CD4-positive, alpha-beta T cell treated with Interleukin-15 for 4 hours (primary cell): ENCODE results near the gene DGCR6L.
A peak's percentile ranks its signal among the peaks of the same experiment; 100 is the strongest.
"Not testable (repeated sequence)": the region's sequence is repeated elsewhere in the genome, so short reads cannot be mapped to it uniquely, and the experiment has no call there.

Experiments used
- DNase-seq: peaks from one replicate; pipeline ENCODE4 v3.0.0-alpha.2; 2020; ENCODE audit warnings: low spot score

Gene DGCR6L

DNA sequence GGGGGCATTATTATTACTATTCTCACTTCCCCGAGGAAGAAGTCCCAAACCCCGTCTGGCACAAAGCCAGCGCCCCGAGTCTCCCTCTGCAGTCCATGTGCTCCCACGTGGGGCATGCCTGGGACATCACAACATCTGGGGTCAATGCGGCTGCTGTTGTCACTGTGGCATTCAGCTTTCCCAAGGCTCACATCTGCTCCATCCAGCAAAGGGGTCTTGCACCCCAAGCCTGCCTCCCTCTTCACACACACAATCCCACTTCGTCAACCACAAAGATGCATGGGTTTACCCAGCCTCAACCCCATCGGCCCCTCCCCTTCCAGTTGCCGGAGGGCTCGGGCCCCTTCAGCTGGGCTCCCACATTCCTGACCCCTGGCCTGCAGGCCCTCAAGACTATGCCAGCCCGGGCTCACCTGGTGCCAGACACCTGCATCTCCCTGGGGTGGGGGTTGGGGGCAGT lies 28.2 kb downstream of the DGCR6L start:
- no peak for DNase-seq

- no peak for DNase-seq
Observed at GRCh38 chr22:20291249-20291586, 28.6 kb downstream of the DGCR6L start.

- DNase-seq: no peak
Observed at GRCh38 chr22:20290578-20291248, 29.1 kb downstream of the DGCR6L start.

DNA sequence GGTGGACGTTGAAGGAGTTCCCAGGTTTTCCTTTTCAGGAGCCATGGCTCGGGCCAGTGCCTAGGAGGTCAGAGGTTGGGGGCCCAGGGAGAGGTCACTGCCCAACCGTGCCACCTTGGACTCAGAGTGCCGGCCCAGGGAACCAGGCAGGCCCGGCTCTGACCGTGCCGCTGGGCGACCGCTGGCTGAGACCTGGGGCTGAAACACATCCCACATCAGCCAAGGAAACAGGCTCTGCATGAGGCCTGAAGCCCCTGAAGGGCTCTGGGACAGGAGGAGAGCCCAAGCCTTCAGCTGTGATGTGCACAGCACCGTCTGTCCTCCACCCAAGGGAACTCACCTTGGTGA lies 29.8 kb downstream of the DGCR6L start:
- no peak for DNase-seq

DNA sequence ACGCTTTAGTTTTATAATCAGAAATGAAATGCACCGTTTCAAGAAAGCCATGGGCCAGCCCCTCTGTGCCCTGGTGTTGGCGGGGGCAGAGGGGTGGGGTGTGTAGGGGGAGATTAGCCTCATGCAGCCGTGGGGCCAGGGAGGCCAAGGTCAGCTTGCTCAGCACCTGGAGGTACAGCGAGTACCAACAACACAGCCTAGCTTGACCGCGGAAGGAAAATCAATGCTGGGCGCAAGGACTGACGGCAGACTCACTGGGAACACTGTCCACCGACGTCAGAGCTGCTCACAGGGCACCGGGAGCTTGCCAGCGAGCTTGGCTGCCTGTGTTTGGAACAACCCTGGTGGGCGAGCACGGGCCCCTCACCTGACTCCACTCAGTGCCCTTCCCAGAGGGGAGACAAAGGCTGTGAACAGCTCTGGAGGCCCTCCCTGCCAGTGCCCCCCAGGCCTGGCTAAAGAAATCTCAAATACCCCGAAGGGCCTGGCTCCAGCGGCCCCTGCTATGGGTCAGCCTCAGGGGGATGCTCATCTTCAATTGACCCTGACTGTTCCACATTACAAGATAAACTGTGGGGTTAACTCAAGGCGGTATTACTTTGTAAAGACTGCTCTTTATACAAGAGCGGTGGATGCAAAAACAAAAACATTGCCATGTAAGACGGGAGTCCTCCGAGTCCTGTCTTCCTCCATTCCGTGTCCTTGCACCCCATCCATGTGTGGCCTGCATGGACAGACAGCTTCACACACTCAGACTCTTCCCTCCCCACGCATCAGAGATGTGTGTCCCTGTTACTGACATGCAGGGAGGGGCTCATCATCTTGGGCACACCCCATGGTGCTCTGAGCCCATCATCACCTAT lies 30.4 kb downstream of the DGCR6L start:
- DNase-seq: not testable (repeated sequence)

DNA sequence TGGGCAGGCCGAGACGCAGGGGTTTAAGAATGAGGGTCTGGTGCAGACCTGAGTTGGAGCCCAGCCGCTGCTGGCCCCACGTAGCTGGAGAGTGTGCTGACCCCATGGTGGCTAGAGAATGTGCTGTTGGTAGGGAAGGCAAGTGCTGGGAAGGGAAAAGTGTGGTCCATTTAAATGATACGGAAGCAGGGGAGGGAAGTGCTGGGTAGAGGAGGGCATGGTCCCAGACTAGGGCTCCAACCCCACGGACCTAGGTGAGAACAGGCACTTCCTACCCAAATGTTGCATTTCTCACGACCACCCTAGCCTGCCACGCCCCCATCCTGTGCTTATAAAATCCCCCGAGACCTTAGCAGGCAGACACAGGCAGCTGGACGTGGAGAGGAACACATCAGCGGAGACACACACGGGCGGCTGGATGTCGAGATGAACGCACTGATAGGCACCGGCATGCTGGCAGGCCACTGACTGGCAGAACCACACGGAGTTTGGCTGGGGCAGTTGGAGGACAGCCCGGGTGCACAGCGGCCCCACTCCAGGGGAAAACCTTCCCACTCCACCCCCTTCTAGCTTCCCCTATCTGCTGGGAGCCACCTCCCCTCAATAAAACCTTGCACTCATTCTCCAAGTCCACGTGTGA lies 33.0 kb downstream of the DGCR6L start:
- not testable (repeated sequence) for DNase-seq

DNA sequence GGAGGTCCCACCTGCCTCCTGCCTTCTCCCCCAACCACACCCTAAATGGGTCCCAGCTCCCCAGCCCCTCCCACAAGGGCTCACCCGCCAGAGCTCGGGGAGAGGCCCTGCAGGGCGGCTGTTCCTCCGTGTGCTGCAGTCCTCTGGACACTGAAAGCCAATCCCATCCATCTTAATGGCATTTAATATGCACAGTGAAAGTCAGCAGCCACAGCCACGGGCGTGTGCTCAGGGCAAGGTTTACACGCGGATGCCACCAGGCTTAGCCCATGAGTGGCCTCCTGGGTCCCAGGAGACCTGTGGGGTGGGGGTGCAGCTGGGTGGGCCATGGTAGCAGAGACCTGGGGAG lies 33.6 kb downstream of the DGCR6L start:
- not testable (repeated sequence) for DNase-seq

DNA sequence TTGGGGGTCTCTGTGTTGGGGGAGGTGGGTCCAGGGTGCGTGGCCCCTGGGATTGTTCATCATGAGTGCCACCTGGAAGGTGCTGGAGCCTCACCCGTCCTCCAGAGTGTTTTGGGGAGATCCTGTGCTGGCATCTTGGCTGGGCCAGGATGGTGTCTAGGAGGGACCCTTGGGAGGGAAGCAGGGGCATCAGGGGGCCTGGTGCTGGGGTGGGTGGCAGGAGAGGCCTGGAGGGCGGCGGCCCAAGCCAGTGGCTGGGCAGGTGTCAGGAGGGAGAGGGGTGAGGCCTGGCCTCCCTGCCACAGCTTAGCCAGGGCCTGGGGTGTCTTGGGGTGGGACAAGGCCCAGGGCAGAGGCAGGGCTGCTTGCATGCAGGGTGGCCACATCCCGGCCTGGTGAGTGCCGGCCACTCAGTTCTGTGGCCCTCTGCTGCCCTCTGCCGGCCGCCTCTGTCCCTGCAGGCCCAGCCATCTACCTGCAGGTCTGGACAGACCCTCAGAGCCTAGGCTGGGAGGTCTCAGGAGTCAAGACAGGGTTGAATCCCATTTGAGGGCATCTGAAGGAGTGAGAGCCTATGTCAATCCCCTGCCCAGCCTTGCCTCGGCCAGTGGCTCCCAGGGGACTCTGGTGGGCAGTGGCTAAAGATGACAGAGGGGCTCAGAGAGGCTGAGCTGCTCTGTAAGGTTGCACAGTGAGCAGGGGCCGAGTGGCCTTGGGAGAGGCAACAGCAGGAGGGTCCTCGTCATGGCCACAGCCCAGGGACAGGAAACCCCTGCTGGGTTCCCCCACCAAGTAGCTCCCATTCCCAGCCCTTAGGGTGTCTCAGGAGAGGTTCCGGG lies 34.2 kb downstream of the DGCR6L start:
- DNase-seq: peak; percentile 67

DNA sequence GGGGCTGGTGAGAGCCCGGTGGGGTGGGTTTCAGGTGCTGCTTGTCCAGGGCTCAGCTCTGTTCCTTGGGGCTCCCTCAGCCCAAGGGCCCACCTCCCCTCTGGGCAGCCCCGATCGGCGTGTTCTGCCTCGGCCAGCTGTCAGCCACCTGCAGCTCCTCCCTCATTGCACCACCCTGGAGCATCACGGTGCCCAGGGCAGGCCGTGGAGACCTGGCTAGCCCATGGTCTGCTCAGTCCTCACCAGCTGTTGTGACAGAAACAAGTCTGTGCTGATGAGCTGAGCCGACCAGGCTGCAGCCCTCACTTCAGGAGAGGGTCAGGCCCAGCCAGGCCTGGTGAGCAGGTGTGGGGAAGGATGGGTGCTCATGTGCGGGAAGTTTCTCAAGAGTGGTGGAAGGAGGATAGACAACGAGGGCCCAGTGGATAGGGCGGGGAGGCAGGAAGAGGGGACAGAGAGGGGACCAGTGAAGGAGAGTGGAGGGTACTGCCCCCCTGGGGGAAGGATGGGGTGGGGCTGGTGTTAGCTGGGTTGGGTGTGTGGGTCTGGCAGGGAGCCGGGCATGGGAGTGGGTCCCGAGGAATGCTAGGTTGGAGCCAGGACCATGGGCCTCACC lies 35.3 kb downstream of the DGCR6L start:
- DNase-seq: no peak

- no peak for DNase-seq
Observed at GRCh38 chr22:20283674-20284066, 36.2 kb downstream of the DGCR6L start.

DNA sequence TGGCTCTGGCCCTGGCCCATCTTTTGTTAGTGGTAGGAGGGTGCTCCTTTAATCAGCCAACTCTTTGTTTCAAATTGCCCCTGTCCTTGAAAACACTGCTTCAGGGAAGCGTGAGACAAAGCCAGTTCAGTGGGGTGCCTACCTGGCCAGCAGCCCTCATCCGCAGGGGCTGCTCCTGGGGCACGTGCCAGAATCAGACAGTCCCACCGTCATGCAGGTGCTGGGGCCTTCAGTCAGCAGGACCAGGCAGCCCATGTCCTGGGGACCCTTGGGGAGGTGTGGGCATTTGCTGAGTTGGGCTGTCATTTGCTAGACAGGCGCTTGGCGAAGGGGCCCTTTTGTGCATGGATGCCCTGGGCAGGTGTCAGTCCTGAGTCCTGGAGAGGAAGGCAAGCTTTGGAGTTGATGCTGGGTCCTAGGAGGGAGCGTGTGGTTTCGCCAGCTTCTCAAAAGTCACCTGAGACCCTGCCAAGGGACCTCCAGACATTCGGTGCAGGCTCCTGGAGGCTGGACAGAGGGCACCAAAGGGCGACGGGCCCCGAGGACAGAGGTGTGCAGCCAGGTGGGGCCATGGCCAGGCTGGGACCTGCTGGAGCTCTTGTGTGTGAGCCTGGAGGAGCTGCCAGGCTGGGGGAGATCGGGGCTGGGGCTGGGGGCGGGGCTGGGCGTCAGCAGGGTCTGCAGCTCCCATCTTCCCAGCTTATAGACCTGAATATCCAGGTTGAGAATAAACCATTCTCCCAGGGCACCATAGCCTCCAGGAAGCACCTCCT lies 36.8 kb downstream of the DGCR6L start:
- DNase-seq: no peak

GRCh38 chr22:20281891-20282290 lies 38.0 kb downstream of the DGCR6L start:
- no peak for DNase-seq

DNA sequence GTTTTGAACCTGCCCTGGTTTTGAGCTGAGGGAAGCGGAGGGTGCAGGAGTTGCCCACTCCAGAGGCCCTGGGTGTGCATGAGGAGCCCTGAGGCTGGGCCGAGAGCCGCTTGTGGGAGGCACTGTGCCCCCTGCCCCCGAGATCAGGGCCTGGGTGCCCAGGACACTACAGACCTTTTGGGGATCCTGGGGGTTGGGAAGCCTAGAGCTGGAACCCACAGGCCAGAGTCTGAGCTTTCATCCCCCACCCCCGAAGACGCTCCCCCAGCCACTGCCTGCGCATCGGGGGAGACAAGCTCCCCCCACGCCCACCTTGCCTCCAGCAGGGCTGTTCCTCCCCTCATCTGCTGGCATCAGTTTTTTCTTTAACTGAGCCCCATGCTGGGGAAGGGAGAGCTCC lies 38.4 kb downstream of the DGCR6L start:
- DNase-seq: not testable (repeated sequence)

DNA sequence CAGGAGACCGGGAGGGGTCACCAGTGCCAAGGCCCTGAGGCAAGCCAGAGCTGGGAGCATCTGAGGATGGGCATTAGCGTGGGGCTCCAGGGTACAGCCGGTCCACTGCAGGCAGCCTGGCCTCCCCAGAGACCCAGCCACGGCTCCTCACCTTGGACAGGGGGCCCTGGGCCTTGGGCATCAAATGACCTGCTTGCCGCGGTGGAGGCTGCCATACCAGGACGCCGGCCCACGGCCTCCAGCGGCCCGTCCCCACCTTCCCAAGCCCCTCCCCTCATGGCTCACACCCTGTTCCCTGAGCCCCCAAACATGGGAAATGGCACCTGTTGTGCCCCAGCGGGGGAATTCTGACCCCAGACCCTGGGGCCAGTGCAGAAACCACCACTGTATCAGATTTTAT lies 39.0 kb downstream of the DGCR6L start:
- DNase-seq: no peak

DNA sequence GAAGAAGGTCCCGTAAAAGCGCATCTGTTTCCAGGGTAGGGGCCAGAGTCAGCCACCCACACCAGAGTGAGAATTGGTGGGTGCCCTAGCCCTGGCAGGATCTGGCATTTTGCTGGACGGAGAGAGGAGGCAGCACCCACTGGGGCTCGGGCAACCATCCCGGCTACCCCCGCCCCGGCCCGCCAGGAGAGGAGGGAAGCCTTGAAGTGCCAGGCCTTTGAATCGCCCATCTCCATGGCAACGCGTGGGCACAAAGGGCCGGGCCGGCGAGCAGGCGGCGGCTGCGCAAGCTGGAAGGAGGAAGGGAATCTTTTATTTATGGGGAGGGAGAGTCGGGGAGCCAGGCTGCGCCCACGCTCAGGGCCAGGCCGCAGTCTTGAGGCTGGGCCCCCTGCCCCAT lies 39.7 kb downstream of the DGCR6L start:
- not testable (repeated sequence) for DNase-seq

- no peak for DNase-seq
Observed at GRCh38 chr22:20279662-20280134, 40.2 kb downstream of the DGCR6L start.

DNA sequence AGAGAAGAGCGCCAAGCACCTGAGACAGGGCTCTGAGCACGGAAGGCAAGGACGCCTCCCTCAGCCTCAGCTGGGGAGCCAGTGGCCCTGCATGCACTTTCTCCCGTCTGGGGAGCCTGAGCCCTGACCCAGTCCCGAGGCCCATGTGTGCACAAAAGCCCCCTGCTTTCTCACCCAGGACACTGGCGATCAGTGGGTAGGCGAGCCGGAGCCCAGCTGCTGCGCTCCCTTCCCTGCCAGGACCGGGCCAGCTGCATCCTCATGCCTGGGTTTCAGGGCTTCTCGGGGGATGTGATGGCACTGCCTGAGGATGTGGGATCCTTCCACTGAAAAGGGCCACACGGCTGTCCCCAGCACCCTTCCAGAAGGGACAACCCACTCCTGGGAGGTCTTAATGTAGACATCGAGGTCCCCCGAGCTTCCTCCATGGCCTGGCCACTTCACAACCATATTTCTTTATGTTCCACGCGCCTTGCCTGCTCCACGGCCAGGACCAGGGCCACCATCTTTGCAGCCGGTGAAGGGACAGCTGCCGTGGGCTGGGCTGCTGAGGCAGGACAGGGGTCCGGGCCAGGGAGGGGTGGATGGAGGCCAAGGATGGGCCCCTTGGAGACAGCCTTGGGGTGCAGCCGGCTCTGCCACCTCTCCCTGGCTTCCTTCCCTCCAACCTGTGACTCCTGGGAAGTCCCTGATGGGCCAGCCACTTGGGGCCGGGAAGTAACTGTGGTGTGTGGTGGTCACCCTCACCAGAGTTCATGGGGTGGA lies 41.0 kb downstream of the DGCR6L start:
- not testable (repeated sequence) for DNase-seq

DNA sequence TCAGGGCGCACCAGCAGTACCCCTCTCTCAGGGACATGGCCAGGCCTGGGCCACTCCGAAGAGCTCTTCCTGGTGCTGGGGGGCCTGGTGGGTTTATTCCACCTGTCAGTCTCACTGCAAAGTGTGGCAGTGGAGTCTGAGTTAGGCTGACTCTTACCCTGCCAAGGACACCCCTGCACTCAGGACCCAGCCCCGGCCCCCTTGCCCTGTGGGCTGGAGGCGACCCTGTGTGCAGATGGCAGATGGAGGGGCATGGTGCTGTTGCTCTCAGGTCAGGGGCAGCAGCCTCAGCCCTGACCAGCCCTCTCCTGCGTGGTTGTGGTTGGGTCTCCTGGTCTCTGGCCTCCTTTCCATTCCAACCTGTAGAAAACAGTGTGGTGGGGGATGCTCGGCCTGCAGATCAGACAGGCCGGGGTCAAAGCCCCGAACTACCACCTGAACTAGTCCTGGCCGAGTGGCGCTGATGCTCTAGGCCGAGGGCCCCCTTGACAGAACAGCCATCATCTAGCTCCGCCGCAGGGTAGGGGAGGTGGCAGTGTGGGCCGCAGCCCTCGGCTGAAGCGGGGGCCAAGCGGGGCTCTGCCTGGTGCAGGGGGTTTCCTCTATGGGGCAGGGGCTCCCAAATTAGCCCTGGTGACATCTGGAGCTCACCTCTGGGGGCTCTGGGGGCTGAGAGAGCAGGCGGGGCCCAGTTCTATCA lies 41.8 kb downstream of the DGCR6L start:
- not testable (repeated sequence) for DNase-seq

DNA sequence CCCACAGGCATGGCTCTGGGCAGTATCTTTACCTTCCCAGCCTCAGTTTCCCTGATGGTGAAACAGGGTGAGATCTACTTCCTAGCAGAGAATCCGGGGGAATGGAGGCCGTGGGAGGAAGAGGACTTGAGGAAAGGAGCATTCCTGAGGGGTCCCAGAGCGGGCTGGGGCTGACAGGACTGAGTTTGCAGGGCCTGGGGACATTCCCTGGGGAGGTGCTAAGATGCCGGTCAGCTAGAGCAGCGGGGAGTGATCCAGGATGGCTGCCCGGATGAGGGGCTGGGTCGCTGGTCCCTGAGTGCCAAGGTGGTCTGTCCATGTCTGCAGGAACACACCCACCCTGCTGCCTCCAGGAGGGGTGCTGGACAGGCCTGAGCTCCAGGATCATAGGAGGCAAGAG lies 43.4 kb downstream of the DGCR6L start:
- DNase-seq: no peak

DNA sequence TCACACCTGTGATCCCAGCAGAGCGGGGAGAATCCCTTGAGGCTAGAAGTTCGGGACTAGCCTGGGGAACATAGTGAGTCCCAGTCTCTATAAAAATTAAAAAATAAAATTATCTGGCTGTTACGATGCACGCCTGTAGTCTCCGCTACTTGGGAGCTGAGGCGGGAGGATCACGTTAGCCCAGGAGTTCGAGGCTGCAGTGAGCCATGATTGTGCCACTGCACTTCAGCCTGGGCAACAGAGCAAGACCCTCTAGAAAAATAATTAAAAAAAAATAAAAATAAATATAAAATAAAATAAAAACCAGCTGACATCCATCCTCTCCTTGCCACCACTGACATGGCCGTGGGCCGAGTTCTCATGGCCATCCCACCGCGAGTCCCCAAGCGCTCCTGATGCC lies 44.0 kb downstream of the DGCR6L start:
- no peak for DNase-seq
